Left ventricle myocardium inferior (tissue), 1 donor: ENCODE measurements around the gene XIRP2. TPM values are rescaled to one million over a fixed set of nuclear protein-coding genes. Genes with fewer than 3 reads are reported as not detected.
"Not testable (repeated sequence)": the region's sequence is repeated elsewhere in the genome, so short reads cannot be mapped to it uniquely, and the experiment has no call there.

ENCODE experiments used
- DNase-seq: peaks from one replicate; pipeline ENCODE4 v3.0.0-alpha.2; 2020
- H3K27ac ChIP-seq: fragments of 200-600 bp; replicated peaks from 2 replicates; pipeline ENCODE4 v1.8.0; 2021
- H3K27me3 ChIP-seq: fragments of 200-600 bp; 2 replicates; pipeline ENCODE4 v1.8.0; 2021; ENCODE audit warnings: low read depth
- H3K36me3 ChIP-seq: fragments of 200-600 bp; 2 replicates; pipeline ENCODE4 v1.8.0; 2021
- H3K4me1 ChIP-seq: fragments of 200-600 bp; 2 replicates; pipeline ENCODE4 v1.8.0; 2021
- H3K4me3 ChIP-seq: fragments of 200-600 bp; 2 replicates; pipeline ENCODE4 v1.8.0; 2021; ENCODE audit warnings: mild to moderate bottlenecking, moderate library complexity
- H3K9me3 ChIP-seq: fragments of 200-600 bp; replicated peaks from 2 replicates; pipeline ENCODE4 v1.8.0; 2021
- intact Hi-C: fragments of 100-400 bp; cut with micrococcal nuclease; formaldehyde crosslinking; loops from one replicate; pipeline ENCODE4 v1.11.0; 2022
- total RNA-seq: library from RNA; stranded (reverse); fragmentation: NEBNext Ultra II Directional; extraction: Animal tissue kit (Norgen Biotek cat#: 25700); gene quantifications from one replicate; pipeline ENCODE4 v1.2.1, GENCODE V29; 2021
- TF ChIP-seq, protein P1 (sequence below): fragments of 200-600 bp; IDR thresholded peaks from 2 replicates; pipeline ENCODE4 v1.8.0; 2021; ENCODE audit warnings: antibody characterized with exemption, mild to moderate bottlenecking, borderline replicate concordance
- donor health status: DM: no; HTN: yes; CAD: no; lungs with severe emphysema.

The XIRP2 gene
- total RNA-seq, 1 donor from 2014 or later, result 364 TPM

DNA sequence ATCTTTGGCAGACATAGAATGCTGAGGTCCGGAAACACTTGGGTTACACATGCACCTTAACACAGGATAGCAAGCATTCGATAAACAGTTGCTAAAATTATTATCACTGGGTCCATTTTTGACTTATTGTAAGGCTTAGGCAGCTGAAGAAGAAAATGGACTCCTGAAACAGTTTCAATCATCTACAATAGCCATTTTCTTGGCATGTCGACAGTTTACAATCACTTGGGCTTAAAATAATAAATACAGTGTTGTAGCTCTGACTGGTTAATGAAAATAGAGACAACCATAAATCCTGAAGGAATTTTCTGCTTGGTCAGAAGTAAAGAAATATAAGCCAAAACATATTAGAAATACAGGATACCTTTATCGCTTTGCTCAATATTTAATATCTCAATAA, 169.2 kb downstream of the XIRP2 start:
- no peak overlapping the region for H3K27ac ChIP-seq
- H3K4me3 ChIP-seq, result no peak overlapping the region
- H3K9me3 ChIP-seq, result no peaks in the 10 kb centered on the region
- intact Hi-C loops, result no loop called here
- no peaks in the 10 kb centered on the region for H3K27me3 ChIP-seq
- no peaks in the 10 kb centered on the region for H3K36me3 ChIP-seq
- DNase-seq, result no peak
- TF ChIP-seq, protein P1, sequence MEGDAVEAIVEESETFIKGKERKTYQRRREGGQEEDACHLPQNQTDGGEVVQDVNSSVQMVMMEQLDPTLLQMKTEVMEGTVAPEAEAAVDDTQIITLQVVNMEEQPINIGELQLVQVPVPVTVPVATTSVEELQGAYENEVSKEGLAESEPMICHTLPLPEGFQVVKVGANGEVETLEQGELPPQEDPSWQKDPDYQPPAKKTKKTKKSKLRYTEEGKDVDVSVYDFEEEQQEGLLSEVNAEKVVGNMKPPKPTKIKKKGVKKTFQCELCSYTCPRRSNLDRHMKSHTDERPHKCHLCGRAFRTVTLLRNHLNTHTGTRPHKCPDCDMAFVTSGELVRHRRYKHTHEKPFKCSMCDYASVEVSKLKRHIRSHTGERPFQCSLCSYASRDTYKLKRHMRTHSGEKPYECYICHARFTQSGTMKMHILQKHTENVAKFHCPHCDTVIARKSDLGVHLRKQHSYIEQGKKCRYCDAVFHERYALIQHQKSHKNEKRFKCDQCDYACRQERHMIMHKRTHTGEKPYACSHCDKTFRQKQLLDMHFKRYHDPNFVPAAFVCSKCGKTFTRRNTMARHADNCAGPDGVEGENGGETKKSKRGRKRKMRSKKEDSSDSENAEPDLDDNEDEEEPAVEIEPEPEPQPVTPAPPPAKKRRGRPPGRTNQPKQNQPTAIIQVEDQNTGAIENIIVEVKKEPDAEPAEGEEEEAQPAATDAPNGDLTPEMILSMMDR, result no peak
- no peaks in the 10 kb centered on the region for H3K4me1 ChIP-seq

DNA sequence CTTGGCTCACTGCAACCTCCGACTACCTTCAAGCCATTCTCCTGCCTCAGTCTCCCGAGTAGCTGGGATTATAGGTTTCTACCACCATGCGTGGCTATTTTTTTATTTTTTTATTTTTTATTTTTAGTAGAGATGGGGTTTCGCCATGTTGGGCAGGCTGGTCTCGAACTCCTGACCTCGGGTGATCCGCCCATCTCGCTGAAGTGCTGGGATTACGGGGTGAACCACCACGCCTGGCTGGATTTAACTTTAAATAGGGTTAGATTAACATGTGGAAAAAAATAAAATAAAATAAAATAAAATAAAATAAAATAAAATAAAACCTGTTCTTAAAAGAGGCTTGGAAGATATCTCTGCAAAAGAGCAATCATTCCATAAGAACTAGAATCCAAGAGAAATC, 170.9 kb downstream of the XIRP2 start:
- intact Hi-C loops, result no loop called here
- Histone ChIP-seq H3K9me3 (no peaks in the 10 kb centered on the region), H3K4me3 (no peak overlapping the region), H3K36me3 (no peaks in the 10 kb centered on the region), H3K27me3 (no peaks in the 10 kb centered on the region), H3K27ac (no peak overlapping the region), H3K4me1 (no peaks in the 10 kb centered on the region)
- TF ChIP-seq, protein P1, result no peak
- no peak for DNase-seq

DNA sequence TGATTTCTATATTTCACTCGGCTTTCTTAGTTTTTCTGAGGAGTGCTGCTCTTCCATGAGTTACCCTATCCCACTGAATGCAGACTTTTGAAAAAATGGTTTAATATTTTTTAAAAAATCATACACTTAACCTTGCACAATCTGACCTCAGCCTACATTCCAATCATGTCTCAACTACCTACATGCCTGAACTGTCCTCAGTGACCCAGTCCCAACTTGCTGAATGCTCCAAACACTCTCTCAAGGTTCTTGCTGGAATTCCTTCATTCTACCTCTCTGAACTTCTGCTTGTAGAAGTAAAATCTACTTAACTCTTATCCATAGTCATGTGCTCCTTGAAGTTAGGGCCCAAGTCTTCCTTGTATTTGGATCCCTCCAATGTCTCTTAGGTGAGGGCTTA, 181.6 kb downstream of the XIRP2 start:
- no peak overlapping the region for H3K4me3 ChIP-seq
- TF ChIP-seq, protein P1, result no peak
- no peaks in the 10 kb centered on the region for H3K36me3 ChIP-seq
- H3K9me3 ChIP-seq, result no peaks in the 10 kb centered on the region
- H3K4me1 ChIP-seq, result no peaks in the 10 kb centered on the region
- intact Hi-C loops, result no loop called here
- no peak overlapping the region for H3K27ac ChIP-seq
- H3K27me3 ChIP-seq, result no peaks in the 10 kb centered on the region
- no peak for DNase-seq

DNA sequence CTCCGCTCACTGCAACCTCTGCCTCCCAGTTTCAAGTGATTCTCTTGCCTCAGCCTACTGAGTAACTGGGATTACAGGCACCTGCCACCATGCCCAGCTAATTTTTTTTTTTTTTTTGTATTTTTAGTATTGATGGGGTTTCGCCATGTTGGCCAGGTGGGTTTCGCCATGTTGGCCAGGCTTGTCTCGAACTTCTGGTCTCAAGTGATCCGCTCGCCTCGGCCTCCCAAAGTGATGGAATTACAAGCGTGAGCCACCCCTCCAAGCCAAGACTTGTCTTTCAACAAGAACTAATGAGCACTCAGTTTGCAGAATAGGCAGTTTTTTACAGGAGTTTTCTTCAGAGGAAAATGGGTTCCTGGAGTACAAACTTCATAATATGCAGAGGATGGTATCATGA, 187.4 kb downstream of the XIRP2 start:
- H3K4me1 ChIP-seq, H3K9me3 ChIP-seq, H3K27ac ChIP-seq, H3K27me3 ChIP-seq, intact Hi-C loops, DNase-seq, H3K4me3 ChIP-seq, H3K36me3 ChIP-seq: not testable (repeated sequence)

DNA sequence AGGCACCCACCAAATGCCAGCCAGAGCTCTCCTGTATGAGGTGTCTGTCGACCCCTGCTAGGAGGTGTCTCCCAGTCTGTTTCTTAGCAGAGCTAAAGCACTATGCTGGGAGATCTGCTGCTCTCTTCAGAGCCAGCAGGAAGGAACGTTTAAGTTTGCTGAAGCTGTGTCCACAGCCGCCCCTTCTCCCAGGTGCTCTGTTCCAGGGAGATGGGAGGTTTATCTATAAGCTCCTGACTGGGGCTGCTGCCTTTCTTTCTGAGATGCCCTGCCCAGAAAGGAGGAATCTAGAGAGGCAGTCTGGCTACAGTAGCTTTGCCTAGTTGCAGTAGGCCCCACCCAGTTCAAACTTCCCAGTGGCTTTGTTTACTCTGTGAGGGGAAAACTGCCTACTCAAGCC, 210.7 kb downstream of the XIRP2 start:
- H3K27me3 ChIP-seq, intact Hi-C loops, H3K4me3 ChIP-seq, DNase-seq, H3K36me3 ChIP-seq, H3K27ac ChIP-seq, H3K4me1 ChIP-seq: not testable (repeated sequence)
- peaks cover 14% of the 10 kb centered on the region for H3K9me3 ChIP-seq

DNA sequence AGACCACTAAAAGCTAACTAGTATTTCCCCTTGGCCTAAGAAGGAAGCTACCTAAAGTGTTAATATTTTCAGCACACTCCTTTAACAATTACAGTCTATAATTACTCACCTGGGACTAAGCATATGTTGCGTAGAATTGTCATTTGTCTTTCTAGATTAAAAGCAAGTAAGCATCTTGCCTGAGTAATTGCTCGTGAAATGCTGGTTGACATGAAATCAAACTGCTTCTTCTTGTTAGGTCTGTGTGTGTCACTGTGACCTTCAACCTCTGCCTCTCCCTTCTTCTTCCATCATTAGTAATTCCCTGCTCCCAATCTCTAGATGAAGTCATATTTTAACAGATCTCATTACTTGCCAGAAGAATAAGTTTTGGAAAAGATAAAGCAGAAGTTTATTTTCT, 212.2 kb downstream of the XIRP2 start:
- no peaks in the 10 kb centered on the region for H3K4me1 ChIP-seq
- TF ChIP-seq, protein P1, result no peak
- no peak for DNase-seq
- H3K27me3 ChIP-seq, result no peaks in the 10 kb centered on the region
- no peak overlapping the region for H3K4me3 ChIP-seq
- H3K9me3 ChIP-seq, result peaks cover 4% of the 10 kb centered on the region
- H3K36me3 ChIP-seq, result no peaks in the 10 kb centered on the region
- H3K27ac ChIP-seq, result no peak overlapping the region
- intact Hi-C loops, result no loop called here
